GM23338 (cell line): Measurements from ENCODE around the gene KDM4B. TPM values are rescaled to one million over a fixed set of nuclear protein-coding genes. Genes with fewer than 3 reads are reported as not detected.

Experiments
- ATAC-seq: fragments of 200-7000 bp; cut with Tn5 transposase; 3 replicates; pipeline ENCODE4 v1.9.1; 2020
- DNase-seq: peaks from one replicate; pipeline ENCODE4 v3.0.0-alpha.2; 2015; ENCODE audit warnings: low spot score
- H2AFZ ChIP-seq: fragments of 200-600 bp; sonication (generic); 2 replicates; pipeline ENCODE4 v1.8.0; 2016; ENCODE audit warnings: antibody characterized with exemption, mild to moderate bottlenecking, moderate library complexity
- H3F3A ChIP-seq: fragments of 200-600 bp; sonication (generic); replicated peaks from 2 replicates; pipeline ENCODE4 v1.8.0; 2017; ENCODE audit warnings: antibody characterized with exemption, mixed run types, low read depth
- H3K27ac ChIP-seq: fragments of 200-600 bp; sonication (generic); 2 replicates; pipeline ENCODE4 v1.6.1; 2016; ENCODE audit warnings: low read depth
- H3K27me3 ChIP-seq: fragments of 200-600 bp; sonication (generic); 2 replicates; pipeline ENCODE4 v1.8.0; 2016; ENCODE audit warnings: mild to moderate bottlenecking, mixed run types, moderate library complexity; ENCODE audit not compliant: insufficient read depth
- H3K36me3 ChIP-seq: fragments of 200-600 bp; sonication (generic); 2 replicates; pipeline ENCODE4 v1.8.0; 2016; ENCODE audit warnings: mild to moderate bottlenecking; ENCODE audit not compliant: insufficient read depth
- H3K4me1 ChIP-seq: fragments of 200-600 bp; sonication (generic); 2 replicates; pipeline ENCODE4 v1.8.0; 2016; ENCODE audit warnings: mild to moderate bottlenecking, moderate library complexity; ENCODE audit not compliant: insufficient read depth
- H3K4me2 ChIP-seq: fragments of 200-600 bp; sonication (generic); 2 replicates; pipeline ENCODE4 v1.7.1; 2017; ENCODE audit warnings: mixed run types
- H3K4me3 ChIP-seq: fragments of 200-600 bp; sonication (generic); 2 replicates; pipeline ENCODE4 v1.6.1; 2016; ENCODE audit warnings: mixed run types
- H3K79me2 ChIP-seq: fragments of 200-600 bp; sonication (generic); replicated peaks from 2 replicates; pipeline ENCODE4 v1.8.0; 2017; ENCODE audit warnings: mild to moderate bottlenecking; ENCODE audit not compliant: insufficient read depth
- H3K9me2 ChIP-seq: fragments of 200-600 bp; sonication (generic); 2 replicates; pipeline ENCODE4 v1.8.0; 2017; ENCODE audit not compliant: insufficient read depth
- H4K20me1 ChIP-seq: fragments of 200-600 bp; sonication (generic); replicated peaks from 2 replicates; pipeline ENCODE4 v1.8.0; 2017; ENCODE audit warnings: mild to moderate bottlenecking; ENCODE audit not compliant: insufficient read depth
- H3K27ac Mint-ChIP-seq: 2 replicates; pipeline ENCODE4 v1.8.0; 2020; ENCODE audit warnings: inconsistent platforms, mild to moderate bottlenecking, moderate library complexity, mixed read lengths
- H3K27me3 Mint-ChIP-seq: 3 replicates; pipeline ENCODE4 v1.8.0; 2022; ENCODE audit warnings: low read depth, mild to moderate bottlenecking, moderate library complexity, mixed read lengths, inconsistent platforms; ENCODE audit not compliant: insufficient read depth, poor library complexity
- H3K36me3 Mint-ChIP-seq: 3 replicates; pipeline ENCODE4 v1.8.0; 2021; ENCODE audit warnings: low read depth, mild to moderate bottlenecking, inconsistent platforms, moderate library complexity, mixed read lengths
- H3K4me1 Mint-ChIP-seq: 3 replicates; pipeline ENCODE4 v1.8.0; 2020; ENCODE audit warnings: mild to moderate bottlenecking, inconsistent platforms, mixed read lengths
- H3K4me3 Mint-ChIP-seq: 3 replicates; pipeline ENCODE4 v1.8.0; 2021; ENCODE audit warnings: moderate library complexity, mild to moderate bottlenecking, inconsistent platforms, mixed read lengths
- H3K9me3 Mint-ChIP-seq: 3 replicates; pipeline ENCODE4 v1.8.0; 2020; ENCODE audit warnings: moderate library complexity, mild to moderate bottlenecking, inconsistent platforms, mixed read lengths
- CREB1 ChIP-seq: fragments of 250-450 bp; sonication (Bioruptor Pico); IDR thresholded peaks from 2 replicates; pipeline ENCODE4 v1.5.0; 2020; ENCODE audit warnings: low read depth, mild to moderate bottlenecking, moderate library complexity
- CTCF ChIP-seq, 2 experiments: fragments of 200-600 bp in 1 of 2; sonication (generic) in 1 of 2; conservative IDR thresholded peaks; 2 replicates each; pipeline versions ENCODE4 v1.5.1 to v1.6.1; 2016 to 2017; ENCODE audit warnings: antibody characterized with exemption in 2 of 2, low read depth in 2 of 2, mild to moderate bottlenecking in 2 of 2, moderate library complexity in 1 of 2
- ETS1 ChIP-seq: IDR thresholded peaks from 2 replicates; pipeline ENCODE4 v1.6.1; 2016; ENCODE audit warnings: antibody characterized with exemption
- EZH2 ChIP-seq: fragments of 200-600 bp; sonication (generic); IDR thresholded peaks from one replicate; pipeline ENCODE4 v1.8.0; 2017; ENCODE audit warnings: antibody characterized with exemption, mild to moderate bottlenecking, low read depth; ENCODE audit not compliant: unreplicated experiment
- EZH2phosphoT487 ChIP-seq: fragments of 200-600 bp; sonication (generic); IDR thresholded peaks from one replicate; pipeline ENCODE4 v1.8.1; 2018; ENCODE audit warnings: antibody characterized with exemption; ENCODE audit not compliant: unreplicated experiment
- JUNB ChIP-seq: IDR thresholded peaks from one replicate; pipeline ENCODE4 v1.6.1; 2016; ENCODE audit warnings: antibody characterized with exemption; ENCODE audit not compliant: unreplicated experiment
- NANOG ChIP-seq: IDR thresholded peaks from 2 replicates; pipeline ENCODE4 v1.6.1; 2016; ENCODE audit warnings: antibody characterized with exemption, borderline replicate concordance
- POLR2AphosphoS5 ChIP-seq: IDR thresholded peaks from 2 replicates; pipeline ENCODE4 v1.6.1; 2016; ENCODE audit warnings: antibody characterized with exemption, low read depth
- REST ChIP-seq: IDR thresholded peaks from one replicate; pipeline ENCODE4 v1.6.1; 2018; ENCODE audit warnings: antibody characterized with exemption; ENCODE audit not compliant: unreplicated experiment
- STAT1 ChIP-seq: IDR thresholded peaks from one replicate; pipeline ENCODE4 v1.6.1; 2016; ENCODE audit warnings: antibody characterized with exemption; ENCODE audit not compliant: unreplicated experiment
- ZNF114 ChIP-seq: fragments of 250-450 bp; sonication (Bioruptor Pico); IDR thresholded peaks from 2 replicates; pipeline ENCODE4 v1.5.0; 2020; ENCODE audit warnings: mild to moderate bottlenecking, moderate library complexity
- ZNF331 ChIP-seq: fragments of 250-450 bp; sonication (Bioruptor Pico); IDR thresholded peaks from 2 replicates; pipeline ENCODE4 v1.5.0; 2020; ENCODE audit warnings: low read depth, mild to moderate bottlenecking, moderate library complexity
- ZNF462 ChIP-seq: fragments of 250-450 bp; sonication (Bioruptor Pico); IDR thresholded peaks from 2 replicates; pipeline ENCODE4 v1.5.0; 2020; ENCODE audit warnings: mild to moderate bottlenecking, moderate library complexity
- polyA plus RNA-seq: library from polyadenylated mRNA; unstranded; fragments of >200 nt; fragmentation: Nextera tagmentation; extraction: Ambion mirVana; gene quantifications from 2 replicates; pipeline ENCODE4 v1.2.1, GENCODE V29; 2016
- total RNA-seq: library from RNA; depleted of rRNA; stranded (reverse); fragments of >200 nt; shearing (Covaris generic); gene quantifications from 2 replicates; pipeline ENCODE4 v1.2.3, GENCODE V29; 2014

The KDM4B gene
- total and polyA plus RNA-seq, 2 experiments from 2014 or later, result 9.1 to 27.6 TPM

- no peaks in the 10 kb centered on the region; the same call in 1 of the 2 replicates for H3F3A ChIP-seq
- no peaks in the 10 kb centered on the region for H3K9me3 Mint-ChIP-seq
- peaks cover 18% of the 10 kb centered on the region; the same call in 2 of the 3 replicates for H3K4me1 Mint-ChIP-seq
- H4K20me1 ChIP-seq, result no peaks in the 10 kb centered on the region
- DNase-seq (peak; percentile 70), ATAC-seq (peak; percentile 90)
- no peak overlapping the region for H2AFZ ChIP-seq
- no peaks in the 10 kb centered on the region for H3K9me2 ChIP-seq
- no peaks in the 10 kb centered on the region for H3K4me1 ChIP-seq
- peaks cover 6% of the 10 kb centered on the region; the same call in 1 of the 3 replicates for H3K36me3 Mint-ChIP-seq
- TF ChIP-seq ZNF462, result no peak
- no peak for TF ChIP-seq ETS1
- no peak for TF ChIP-seq JUNB
- TF ChIP-seq CREB1 (CRISPR knock-in tag), result no peak
- TF ChIP-seq EZH2phosphoT487, result no peak
- peak; percentile 14 for TF ChIP-seq REST
- no peak for TF ChIP-seq STAT1
- no peak for TF ChIP-seq ZNF114
- no peak for TF ChIP-seq EZH2
- peak in 1 of 2 experiments; percentile 52; a peak in 2 of 4 replicates for TF ChIP-seq CTCF (conservative IDR thresholded peaks at IDR 0.05; ENCODE audit: low read depth in 2 of 2)
- TF ChIP-seq ZNF331 (CRISPR knock-in tag), result no peak
- no peak for TF ChIP-seq POLR2AphosphoS5
- no peak for TF ChIP-seq NANOG
- no peaks in the 10 kb centered on the region for H3K27me3 ChIP-seq
- peaks cover 4% of the 10 kb centered on the region for H3K27me3 Mint-ChIP-seq
- peaks cover 3% of the 10 kb centered on the region; the same call in 1 of the 2 replicates for H3K36me3 ChIP-seq
- H3K79me2 ChIP-seq, result no peaks in the 10 kb centered on the region
- no peak overlapping the region for H3K4me3 Mint-ChIP-seq
- no peak overlapping the region for H3K4me2 ChIP-seq
- H3K4me3 ChIP-seq, result no peak overlapping the region
- no peak overlapping the region for H3K27ac Mint-ChIP-seq
- no peak overlapping the region for H3K27ac ChIP-seq
Measured at GRCh38 chr19:5086725-5087439, 118.0 kb downstream of the KDM4B start.
